Kidney epithelial cell (primary cell): Measurements from ENCODE around the gene TAC3. TPM values are rescaled to one million over a fixed set of nuclear protein-coding genes. Genes with fewer than 3 reads are reported as not detected.
"Not testable (repeated sequence)": the region's sequence is repeated elsewhere in the genome, so short reads cannot be mapped to it uniquely, and the experiment has no call there.

Experiments
- DNase-seq: peaks from one replicate; pipeline ENCODE4 v3.0.0-alpha.2; 2010; ENCODE audit warnings: low read depth
- H3K27me3 ChIP-seq: 2 replicates; pipeline ENCODE4 v1.6.0; 2011; ENCODE audit warnings: low read length; ENCODE audit not compliant: control insufficient read depth, insufficient read depth
- H3K36me3 ChIP-seq: 2 replicates; pipeline ENCODE4 v1.5.1; 2011; ENCODE audit warnings: low read length; ENCODE audit not compliant: control insufficient read depth, insufficient read depth
- H3K4me3 ChIP-seq: 2 replicates; pipeline ENCODE4 v1.5.1; 2011; ENCODE audit warnings: low read depth, mild to moderate bottlenecking, control low read depth, low read length
- CTCF ChIP-seq: IDR thresholded peaks from 2 replicates; pipeline ENCODE4 v1.5.1; 2011; ENCODE audit warnings: mild to moderate bottlenecking, moderate library complexity, low read length, control low read depth, inconsistent platforms; ENCODE audit not compliant: insufficient read depth, poor library complexity, severe bottlenecking
- total RNA-seq: library from RNA; depleted of rRNA; stranded (reverse); fragments of >200 nt; gene quantifications from 2 replicates; pipeline ENCODE4 v1.2.3, GENCODE V29; 2015

Gene TAC3
- total RNA-seq, 1 donor from 2014 or later = not detected

DNA sequence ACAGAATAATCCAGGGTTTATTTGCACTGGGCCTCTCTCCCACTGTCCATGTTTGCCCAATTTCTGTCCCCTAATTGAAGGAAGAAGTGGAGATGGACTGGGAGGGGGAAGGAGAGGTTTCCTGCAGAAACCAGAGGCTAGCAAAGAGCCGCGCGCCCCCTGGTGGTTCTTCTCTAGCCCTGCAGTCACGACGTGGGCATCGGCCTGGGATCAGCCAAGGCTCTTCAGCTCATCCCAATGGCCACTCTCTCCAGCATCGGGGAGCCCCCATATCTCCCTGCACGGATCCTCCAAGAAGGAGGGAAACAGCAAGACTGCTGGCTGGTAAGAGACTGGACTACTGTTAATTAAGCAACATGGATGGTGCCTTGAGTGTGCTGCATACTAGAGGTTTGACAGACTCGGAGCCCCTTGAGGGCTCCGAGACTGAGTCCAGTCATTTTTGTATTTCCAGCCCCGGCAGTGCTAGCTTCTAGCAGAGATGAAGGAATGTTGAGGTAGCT lies 28.7 kb downstream of the TAC3 start:
- H3K36me3 ChIP-seq = no peaks in the 10 kb centered on the region
- DNase-seq = no peak
- TF ChIP-seq CTCF = peak; percentile 96
- no peak overlapping the region for H3K4me3 ChIP-seq
- peaks cover 2% of the 10 kb centered on the region for H3K27me3 ChIP-seq

DNA sequence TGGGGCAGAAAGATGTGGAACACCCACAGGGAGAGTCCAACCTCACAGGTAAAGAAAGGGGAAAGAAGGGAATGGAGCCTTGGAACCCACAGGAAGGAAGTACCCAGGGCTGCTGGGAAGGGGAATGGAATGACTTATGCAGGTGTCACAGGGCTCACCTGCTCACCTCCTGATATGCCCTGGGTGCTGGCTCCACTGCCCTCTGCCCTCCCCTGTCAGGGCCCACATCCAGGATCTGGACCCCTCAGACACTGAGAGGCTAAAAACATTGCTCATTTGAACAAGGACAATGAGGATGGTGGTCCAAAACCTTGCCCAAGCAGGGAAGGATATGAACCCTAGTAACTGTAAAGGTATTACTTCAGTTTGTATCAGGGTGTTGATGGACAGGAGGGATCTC lies 29.3 kb downstream of the TAC3 start:
- H3K27me3 ChIP-seq = peaks cover 2% of the 10 kb centered on the region
- no peak for TF ChIP-seq CTCF
- no peak for DNase-seq
- no peak overlapping the region for H3K4me3 ChIP-seq
- H3K36me3 ChIP-seq = no peaks in the 10 kb centered on the region

- H3K27me3 ChIP-seq, H3K4me3 ChIP-seq, H3K36me3 ChIP-seq: not testable (repeated sequence)
- DNase-seq = peak; percentile 58
These were observed 30.6 kb downstream of the TAC3 start for GRCh38 chr12:56985714-56986113.

DNA sequence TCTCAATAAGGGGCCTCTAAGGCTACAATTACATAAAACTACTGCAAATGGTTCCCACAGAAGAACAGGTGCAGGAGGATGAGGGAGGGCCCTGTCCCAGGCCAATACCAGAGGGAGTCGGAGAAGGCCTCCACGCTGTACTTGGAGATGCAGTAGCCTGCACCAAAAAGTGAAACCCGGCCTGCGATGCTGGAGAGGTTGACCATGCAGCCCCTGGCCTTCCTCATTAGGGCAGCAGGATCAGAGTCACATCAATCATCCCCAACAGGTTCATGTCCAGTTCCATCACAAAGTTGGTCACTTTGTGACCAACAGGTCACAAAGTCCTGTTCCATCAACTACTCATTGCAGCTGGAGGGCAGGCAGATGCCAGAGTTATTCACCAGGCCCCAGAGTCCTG lies 32.9 kb downstream of the TAC3 start:
- peaks cover 2% of the 10 kb centered on the region for H3K27me3 ChIP-seq

DNA sequence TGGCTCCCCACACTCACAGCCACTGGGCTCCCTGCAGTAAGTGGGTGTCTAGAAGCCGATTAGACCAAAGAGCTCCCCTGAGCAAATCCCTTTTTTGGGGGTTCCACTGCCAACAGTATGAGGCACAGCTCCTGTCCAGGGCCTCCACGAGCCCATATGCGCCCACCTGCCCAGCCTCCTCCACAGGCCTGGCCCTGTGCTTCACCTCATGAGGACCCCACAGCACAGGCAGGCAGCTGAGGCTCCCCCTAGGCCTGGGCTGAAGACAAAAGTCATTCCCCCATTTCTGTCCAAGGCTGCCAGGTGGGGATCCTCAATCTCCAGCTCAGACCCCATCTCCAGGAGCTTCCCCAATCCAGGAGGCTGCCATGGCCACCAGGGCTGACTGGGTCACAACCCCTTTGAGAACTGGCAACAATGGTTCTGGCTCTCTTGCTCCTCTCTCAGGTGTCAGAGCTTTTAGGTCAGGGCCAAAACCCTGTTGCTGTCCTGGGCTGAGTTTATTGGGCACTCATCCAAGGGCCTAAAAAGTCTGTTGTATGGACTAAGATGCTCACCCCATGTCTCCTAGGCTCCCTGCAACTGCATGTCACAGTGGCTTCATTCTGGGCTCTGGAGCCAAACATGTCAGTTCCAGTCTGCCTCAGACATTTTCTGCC lies 33.6 kb downstream of the TAC3 start:
- DNase-seq, H3K4me3 ChIP-seq, H3K36me3 ChIP-seq: not testable (repeated sequence)

More for the DNA sequence above, 32.9 kb downstream of the TAC3 start:
- TF ChIP-seq CTCF = no peak
- DNase-seq = no peak
- Histone ChIP-seq H3K4me3 (no peak overlapping the region), H3K36me3 (no peaks in the 10 kb centered on the region)

GRCh38 chr12:56980941-56981530 lies 35.3 kb downstream of the TAC3 start:
- DNase-seq = no peak
- no peaks in the 10 kb centered on the region for H3K36me3 ChIP-seq
- H3K4me3 ChIP-seq = no peak overlapping the region
- H3K27me3 ChIP-seq = no peaks in the 10 kb centered on the region
- TF ChIP-seq CTCF = no peak

More for the DNA sequence above, 33.6 kb downstream of the TAC3 start:
- H3K27me3 ChIP-seq = not testable (repeated sequence)

DNA sequence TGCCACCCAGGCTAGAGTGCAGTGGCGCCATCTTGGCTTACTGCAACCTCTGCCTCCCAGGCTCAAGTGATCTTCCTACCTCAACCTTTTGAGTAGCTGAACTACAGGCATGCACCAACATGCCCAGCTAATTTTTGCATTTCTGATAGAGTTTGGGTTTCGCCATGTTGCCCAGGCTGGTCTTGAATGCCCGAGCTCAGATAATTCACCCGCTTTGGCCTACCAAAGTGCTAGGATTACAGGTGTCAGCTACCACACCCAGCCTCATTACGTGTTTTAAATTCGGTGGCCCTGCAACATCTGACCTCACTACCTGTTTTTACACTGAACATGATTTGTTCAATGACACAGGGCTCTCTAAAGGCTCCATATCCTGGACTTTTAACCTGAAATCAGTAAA lies 36.1 kb downstream of the TAC3 start:
- TF ChIP-seq CTCF = no peak
- Histone ChIP-seq H3K36me3 (no peaks in the 10 kb centered on the region), H3K4me3 (no peak overlapping the region), H3K27me3 (no peaks in the 10 kb centered on the region)
- DNase-seq = no peak
